Measurements from ENCODE around the gene RAD9A.

Gene RAD9A

GRCh38 chr11:67393990-67394389 lies 2.2 kb downstream of the RAD9A start:
- peak overlapping the region; percentile 15; the same call in 1 of the 2 replicates for H3K9ac ChIP-seq
- no peaks in the 10 kb centered on the region for H3K27me3 ChIP-seq
- no peak overlapping the region for H3K27ac ChIP-seq
- no peak overlapping the region for H3K4me3 ChIP-seq
- H3K4me1 ChIP-seq: peaks cover 73% of the 10 kb centered on the region
- H4K20me1 ChIP-seq: peaks cover 62% of the 10 kb centered on the region
- no peaks in the 10 kb centered on the region for H3K9me3 ChIP-seq
- TF ChIP-seq Cebpa-rat (IDR thresholded peaks at IDR 0.05): no peak
- H3K4me2 ChIP-seq: no peak overlapping the region
- peaks cover 56% of the 10 kb centered on the region for H3K36me3 ChIP-seq

DNA sequence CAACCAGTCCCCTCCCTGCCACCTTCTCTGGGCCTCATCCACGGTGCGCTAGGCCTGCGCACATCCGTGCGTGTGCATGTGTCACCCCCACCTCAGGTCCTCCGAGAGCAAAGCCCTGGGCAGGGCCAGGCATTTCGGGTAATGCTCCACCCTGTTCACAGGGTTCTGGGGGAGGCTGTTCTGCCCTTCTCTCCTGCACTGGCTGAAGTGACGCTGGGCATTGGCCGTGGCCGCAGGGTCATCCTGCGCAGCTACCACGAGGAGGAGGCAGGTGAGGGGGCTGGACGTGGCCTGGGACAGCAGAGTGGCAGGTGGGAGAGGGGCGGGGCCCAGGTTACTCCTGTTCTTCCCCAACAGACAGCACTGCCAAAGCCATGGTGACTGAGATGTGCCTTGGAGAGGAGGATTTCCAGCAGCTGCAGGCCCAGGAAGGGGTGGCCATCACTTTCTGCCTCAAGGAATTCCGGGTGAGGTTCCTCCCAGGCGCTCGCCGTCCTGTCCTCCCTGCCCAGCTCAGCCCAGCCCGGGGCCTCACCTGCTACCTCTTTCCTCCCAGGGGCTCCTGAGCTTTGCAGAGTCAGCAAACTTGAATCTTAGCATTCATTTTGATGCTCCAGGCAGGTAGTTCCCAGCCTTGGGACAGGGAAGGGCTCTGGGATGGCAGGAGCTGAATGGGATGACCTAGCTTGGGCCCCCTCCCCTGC lies 3.9 kb downstream of the RAD9A start:
- Histone ChIP-seq H3K27me3 (no peaks in the 10 kb centered on the region), H3K4me1 (peaks cover 73% of the 10 kb centered on the region), H4K20me1 (peaks cover 79% of the 10 kb centered on the region), H3K36me3 (peaks cover 72% of the 10 kb centered on the region), H3K4me2 (peak overlapping the region; percentile 79), H3K9ac (peak overlapping the region; percentile 39; the same call in 1 of the 2 replicates), H3K27ac (peak overlapping the region; percentile 55), H3K9me3 (no peaks in the 10 kb centered on the region), H3K4me3 (no peak overlapping the region)
- no peak for TF ChIP-seq Cebpa-rat (IDR thresholded peaks at IDR 0.05)

DNA sequence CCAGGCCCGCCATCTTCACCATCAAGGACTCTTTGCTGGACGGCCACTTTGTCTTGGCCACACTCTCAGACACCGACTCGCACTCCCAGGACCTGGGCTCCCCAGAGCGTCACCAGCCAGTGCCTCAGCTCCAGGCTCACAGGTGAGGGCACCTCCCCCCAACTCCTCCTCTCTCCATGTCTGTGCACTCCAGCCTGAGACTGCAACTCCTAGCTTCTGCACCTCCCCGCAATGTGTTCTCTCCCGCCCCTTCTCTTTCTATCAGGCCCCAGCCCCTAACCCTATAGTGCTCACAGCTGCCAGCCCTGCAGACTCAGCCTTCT lies 4.4 kb downstream of the RAD9A start:
- H3K27ac ChIP-seq: peak overlapping the region; percentile 55
- no peak overlapping the region for H3K4me3 ChIP-seq
- peaks cover 84% of the 10 kb centered on the region for H4K20me1 ChIP-seq
- H3K9me3 ChIP-seq: no peaks in the 10 kb centered on the region
- H3K4me1 ChIP-seq: peaks cover 72% of the 10 kb centered on the region
- H3K4me2 ChIP-seq: peak overlapping the region; percentile 79
- H3K9ac ChIP-seq: peak overlapping the region; percentile 39; the same call in 1 of the 2 replicates
- no peak for TF ChIP-seq Cebpa-rat (IDR thresholded peaks at IDR 0.05)
- H3K27me3 ChIP-seq: no peaks in the 10 kb centered on the region
- peaks cover 72% of the 10 kb centered on the region for H3K36me3 ChIP-seq

GRCh38 chr11:67396587-67397389 lies 5.0 kb downstream of the RAD9A start:
- peaks cover 72% of the 10 kb centered on the region for H3K36me3 ChIP-seq
- TF ChIP-seq Cebpa-rat (IDR thresholded peaks at IDR 0.05): no peak
- H3K4me2 ChIP-seq: peak overlapping the region; percentile 79
- H3K27me3 ChIP-seq: no peaks in the 10 kb centered on the region
- H3K9ac ChIP-seq: peak overlapping the region; percentile 39; the same call in 1 of the 2 replicates
- no peaks in the 10 kb centered on the region for H3K9me3 ChIP-seq
- peaks cover 72% of the 10 kb centered on the region for H3K4me1 ChIP-seq
- peak overlapping the region; percentile 55 for H3K27ac ChIP-seq
- H4K20me1 ChIP-seq: peaks cover 86% of the 10 kb centered on the region
- no peak overlapping the region for H3K4me3 ChIP-seq

GRCh38 chr11:67397536-67397935 lies 5.8 kb downstream of the RAD9A start:
- peaks cover 74% of the 10 kb centered on the region for H3K4me1 ChIP-seq
- no peak overlapping the region for H3K4me3 ChIP-seq
- peaks cover 79% of the 10 kb centered on the region for H4K20me1 ChIP-seq
- H3K9me3 ChIP-seq: no peaks in the 10 kb centered on the region
- peak overlapping the region; percentile 79 for H3K4me2 ChIP-seq
- H3K27me3 ChIP-seq: no peaks in the 10 kb centered on the region
- peak overlapping the region; percentile 55 for H3K27ac ChIP-seq
- H3K36me3 ChIP-seq: peaks cover 72% of the 10 kb centered on the region
- TF ChIP-seq Cebpa-rat (IDR thresholded peaks at IDR 0.05): no peak
- 0 out of 2 replicates have a peak overlapping the region, but pooled peaks have one; percentile 17 for H3K9ac ChIP-seq

DNA sequence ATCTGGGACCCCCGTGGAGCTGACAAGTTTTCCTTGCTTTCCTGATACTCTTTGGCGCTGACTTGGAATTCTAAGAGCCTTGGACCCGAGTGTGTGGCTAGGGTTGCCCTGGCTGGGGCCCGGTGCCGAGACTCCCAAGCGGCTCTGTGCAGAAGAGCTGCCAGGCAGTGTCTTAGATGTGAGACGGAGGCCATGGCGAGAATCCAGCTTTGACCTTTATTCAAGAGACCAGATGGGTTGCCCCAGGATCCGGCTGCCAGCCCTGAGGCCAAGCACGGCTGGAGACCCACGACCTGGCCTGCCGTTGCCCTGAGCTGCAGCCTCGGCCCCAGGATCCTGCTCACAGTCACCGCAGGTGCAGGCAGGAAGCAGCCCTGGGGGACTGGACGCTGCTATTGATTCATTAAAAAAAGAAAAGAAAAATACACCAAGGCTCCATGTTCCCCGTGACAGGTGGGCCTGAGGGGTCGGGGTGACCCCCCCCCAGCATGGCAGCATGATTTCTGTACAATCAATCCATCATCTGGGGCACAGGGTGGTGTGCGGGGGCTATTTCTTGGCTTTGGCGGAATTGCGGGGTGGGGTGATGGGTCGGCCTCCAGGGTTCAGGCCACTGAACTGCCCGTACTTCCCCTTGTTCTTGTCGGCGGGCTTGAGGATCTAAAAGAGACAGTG lies 6.3 kb downstream of the RAD9A start:
- Histone ChIP-seq H3K4me2 (peak overlapping the region; percentile 79), H4K20me1 (peaks cover 77% of the 10 kb centered on the region), H3K27me3 (no peaks in the 10 kb centered on the region), H3K4me3 (no peak overlapping the region), H3K4me1 (peaks cover 74% of the 10 kb centered on the region), H3K36me3 (peaks cover 72% of the 10 kb centered on the region), H3K9ac (0 out of 2 replicates have a peak overlapping the region, but pooled peaks have one; percentile 96), H3K27ac (peak overlapping the region; percentile 30; the same call in 1 of the 2 replicates), H3K9me3 (no peaks in the 10 kb centered on the region)
- no peak for TF ChIP-seq Cebpa-rat (IDR thresholded peaks at IDR 0.05)

DNA sequence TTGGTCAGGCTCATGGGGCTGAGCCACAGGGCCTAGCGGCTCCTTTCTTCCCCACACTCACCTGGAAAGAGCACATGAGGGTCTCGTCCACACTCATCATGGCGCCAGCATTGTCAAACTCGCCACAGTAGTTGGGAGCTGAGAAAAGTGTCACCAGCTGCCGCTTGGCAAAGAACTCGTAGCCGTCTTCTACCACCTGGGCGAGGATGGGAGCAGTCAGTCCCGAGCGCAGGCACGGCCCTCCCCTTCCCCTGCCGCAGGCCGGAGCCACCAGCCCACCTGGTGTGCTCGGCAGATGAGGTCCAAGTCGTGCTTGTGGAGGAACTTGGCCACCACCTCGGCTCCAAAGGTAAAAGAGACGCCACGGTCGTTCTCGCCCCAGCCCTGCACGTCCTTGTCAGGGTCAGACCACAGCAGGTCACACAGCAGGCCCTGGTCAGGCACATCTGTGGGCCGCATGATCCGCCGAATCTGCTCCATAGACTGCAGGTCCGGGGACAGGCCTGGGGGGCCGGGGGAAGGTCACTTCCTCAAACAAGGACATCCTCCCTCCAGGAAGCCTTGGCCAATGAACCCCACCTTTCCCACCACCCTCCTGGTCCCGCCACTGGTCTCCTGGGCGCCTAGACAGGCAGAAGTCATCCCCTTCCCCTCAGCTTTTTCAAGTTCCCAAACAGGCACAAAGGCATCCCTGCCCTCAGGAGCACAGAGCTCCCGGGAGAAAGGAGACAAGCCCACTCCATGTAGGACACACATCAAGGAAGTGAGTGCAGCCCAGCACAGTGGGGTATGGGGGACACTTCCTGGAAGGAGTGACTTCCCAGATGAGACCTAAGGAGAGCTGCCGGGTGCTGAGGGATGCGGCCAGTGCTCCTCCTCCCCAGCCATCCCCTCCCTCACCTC lies 7.1 kb downstream of the RAD9A start:
- Histone ChIP-seq H3K27ac (peak overlapping the region; percentile 12; the same call in 1 of the 2 replicates), H3K4me1 (peaks cover 78% of the 10 kb centered on the region)

GRCh38 chr11:67400251-67400941 lies 8.6 kb downstream of the RAD9A start:
- Histone ChIP-seq H3K9me3 (no peaks in the 10 kb centered on the region), H3K9ac (peak overlapping the region; percentile 96), H4K20me1 (peaks cover 60% of the 10 kb centered on the region), H3K4me3 (peak overlapping the region; percentile 97), H3K36me3 (peaks cover 52% of the 10 kb centered on the region), H3K27me3 (no peaks in the 10 kb centered on the region), H3K4me2 (peak overlapping the region; percentile 90), H3K4me1 (peaks cover 91% of the 10 kb centered on the region), H3K27ac (peak overlapping the region; percentile 99)
- no peak for TF ChIP-seq Cebpa-rat (IDR thresholded peaks at IDR 0.05)

More for the DNA sequence above, 7.1 kb downstream of the RAD9A start:
- peaks cover 64% of the 10 kb centered on the region for H3K36me3 ChIP-seq
- H4K20me1 ChIP-seq: peaks cover 69% of the 10 kb centered on the region
- peak overlapping the region; percentile 18; the same call in 1 of the 2 replicates for H3K4me3 ChIP-seq
- peak overlapping the region; percentile 90 for H3K4me2 ChIP-seq
- no peaks in the 10 kb centered on the region for H3K9me3 ChIP-seq
- TF ChIP-seq Cebpa-rat (IDR thresholded peaks at IDR 0.05): no peak
- H3K9ac ChIP-seq: peak overlapping the region; percentile 96
- no peaks in the 10 kb centered on the region for H3K27me3 ChIP-seq

Measured in BLaER1 (cell line).